ENCODE results near the gene ANKRD27. TPM values are rescaled to one million over a fixed set of nuclear protein-coding genes. Genes with fewer than 3 reads are reported as not detected.
"Not testable (repeated sequence)": the region's sequence is repeated elsewhere in the genome, so short reads cannot be mapped to it uniquely, and the experiment has no call there.

Gene ANKRD27
- total RNA-seq, 1 donor from 2014 or later: 19.6 TPM

GRCh38 chr19:32652331-32652730 lies 22.6 kb downstream of the ANKRD27 start:
- not testable (repeated sequence) for DNase-seq

DNA sequence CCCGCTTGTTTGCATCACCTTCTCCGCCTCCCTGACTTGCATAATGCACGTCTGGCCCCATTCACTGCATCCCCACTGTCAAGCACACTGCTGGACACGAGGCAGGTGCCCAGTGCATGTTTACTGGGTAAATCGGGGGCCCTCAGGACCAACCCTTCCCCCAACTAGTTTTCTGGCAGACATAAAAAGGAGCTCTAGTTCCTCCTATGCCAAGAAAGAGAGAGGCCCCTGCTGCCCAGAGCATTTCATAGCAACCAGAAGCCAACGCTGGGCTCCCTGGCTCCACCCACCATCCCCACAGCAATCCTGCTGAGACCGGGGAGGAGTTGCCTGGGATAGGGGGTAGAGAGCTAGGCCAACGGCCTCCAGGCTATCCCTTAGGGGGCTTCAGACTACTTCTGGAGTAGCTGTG lies 23.2 kb downstream of the ANKRD27 start:
- peak; percentile 64 for DNase-seq

- DNase-seq: no peak
These were observed 24.3 kb downstream of the ANKRD27 start for GRCh38 chr19:32650671-32651070.

- no peak for DNase-seq
These were observed 25.2 kb downstream of the ANKRD27 start for GRCh38 chr19:32649751-32650150.

DNA sequence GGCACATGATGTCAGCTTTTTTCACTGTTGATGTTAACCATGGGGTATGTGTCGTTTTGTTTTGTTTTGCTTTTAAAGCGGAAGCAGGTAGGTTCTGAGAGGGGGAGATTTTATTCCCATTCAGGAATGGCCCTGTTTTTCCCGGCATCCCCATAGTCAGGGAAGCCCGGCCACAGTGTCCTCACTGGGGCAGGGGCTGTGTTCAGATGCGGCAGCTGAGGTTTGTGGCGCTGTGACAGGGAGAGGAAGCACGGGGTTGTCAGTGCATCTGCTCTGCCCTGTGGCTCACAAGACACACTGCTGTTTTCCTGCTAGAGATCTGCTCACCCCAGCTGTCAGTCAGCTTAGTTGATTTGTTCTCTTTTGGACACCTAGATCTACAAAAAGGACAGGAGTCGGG lies 27.6 kb downstream of the ANKRD27 start:
- no peak for DNase-seq

GRCh38 chr19:32646556-32646955 lies 28.4 kb downstream of the ANKRD27 start:
- DNase-seq: no peak

DNA sequence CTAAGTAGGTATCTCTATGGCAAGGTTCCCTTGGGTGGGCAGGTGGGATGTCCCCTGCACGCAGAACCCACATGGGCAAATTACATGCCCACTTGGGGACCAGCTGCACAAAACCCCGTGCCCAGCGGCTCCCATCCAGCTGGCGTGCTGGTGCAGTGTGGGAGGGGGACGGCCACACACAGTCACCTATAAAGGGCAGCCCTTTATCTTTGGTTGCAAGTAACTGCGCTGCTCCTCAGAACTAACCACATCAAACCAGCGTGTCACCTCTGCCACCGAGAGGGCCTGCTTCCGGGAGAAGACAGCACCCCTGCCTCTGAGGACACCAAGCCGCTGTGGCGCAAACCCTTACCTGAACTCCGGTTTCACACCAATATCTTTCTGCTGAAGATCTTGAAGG lies 32.2 kb downstream of the ANKRD27 start:
- no peak for DNase-seq

- no peak for DNase-seq
These were observed 36.4 kb downstream of the ANKRD27 start for GRCh38 chr19:32638625-32639024.

- DNase-seq: no peak
These were observed 37.5 kb downstream of the ANKRD27 start for GRCh38 chr19:32637480-32637879.

DNA sequence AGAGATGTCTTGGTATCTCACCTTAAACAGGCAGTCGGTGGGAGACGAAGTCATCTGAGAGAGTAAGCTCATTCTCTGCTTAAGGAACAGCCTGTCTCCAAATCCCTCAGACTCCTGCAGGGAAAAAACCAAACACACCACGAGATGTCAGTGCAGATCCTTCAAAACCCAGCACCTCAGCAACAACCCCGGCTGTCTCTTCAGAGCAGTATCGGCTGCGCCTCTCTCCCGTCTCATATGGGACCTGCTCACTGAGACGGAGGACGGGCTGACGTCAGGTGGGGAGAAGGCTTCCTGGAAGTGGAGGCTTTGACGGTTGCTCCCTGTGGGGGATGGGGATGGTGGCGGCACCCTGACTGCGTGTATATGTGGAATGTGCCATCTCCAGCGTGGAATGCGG lies 43.6 kb downstream of the ANKRD27 start:
- no peak for DNase-seq

DNA sequence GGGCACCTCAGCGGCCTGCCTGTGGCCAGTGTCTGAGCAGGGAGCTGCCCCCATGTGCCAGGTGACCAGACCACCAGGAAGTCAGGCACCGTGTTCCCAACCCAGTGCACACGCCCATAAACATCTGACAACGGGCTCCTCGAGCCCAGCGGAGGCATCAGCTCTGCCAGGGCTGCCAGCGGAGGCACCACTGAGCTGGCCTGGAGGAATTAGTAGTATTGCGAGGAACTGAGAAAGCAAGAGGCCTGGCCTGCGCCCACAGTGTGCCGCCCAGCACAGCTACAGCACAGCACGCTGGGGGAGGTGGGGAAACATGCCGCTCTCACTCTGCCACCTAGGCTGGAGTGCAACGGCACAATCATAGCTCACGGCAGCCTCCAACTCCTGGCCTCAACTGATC lies 44.6 kb downstream of the ANKRD27 start:
- no peak for DNase-seq

GRCh38 chr19:32627714-32628270 lies 47.2 kb downstream of the ANKRD27 start:
- no peak for DNase-seq

DNA sequence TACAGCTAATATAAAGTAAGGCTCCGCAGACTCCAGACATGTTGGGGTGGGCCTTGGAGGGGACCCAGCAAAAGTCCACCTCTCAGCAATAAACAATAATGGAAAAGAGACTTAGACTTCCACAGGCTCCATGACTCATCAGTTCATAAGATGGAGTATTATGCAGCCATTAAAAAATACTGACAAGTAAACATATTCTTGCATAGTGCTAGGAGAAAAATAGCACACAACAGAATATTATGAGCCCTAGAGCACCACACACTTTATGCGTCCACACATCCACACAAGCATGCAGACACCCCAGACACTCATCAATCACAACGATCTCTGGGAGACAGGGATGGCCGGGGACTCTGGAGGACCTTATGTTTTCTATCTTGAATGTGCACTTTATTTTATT lies 48.0 kb downstream of the ANKRD27 start:
- DNase-seq: no peak

DNA sequence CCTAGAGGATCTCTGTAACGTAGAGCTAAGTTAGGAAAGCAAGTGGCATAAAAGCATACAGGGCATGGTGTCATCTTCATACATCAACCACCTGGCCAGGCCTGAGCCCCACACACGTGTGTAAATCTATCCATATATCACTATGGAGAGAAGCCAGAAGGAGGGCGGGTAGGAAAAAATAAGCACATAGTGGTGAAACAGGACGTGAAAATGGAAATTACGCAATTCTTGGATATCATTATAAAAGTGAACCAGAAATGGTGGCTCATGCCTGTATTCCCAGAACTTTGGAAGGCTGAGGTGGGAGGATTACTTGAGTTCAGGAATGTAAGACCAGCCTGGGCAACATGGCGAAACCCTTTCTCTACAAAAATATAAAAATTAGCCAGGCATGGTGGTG lies 50.6 kb downstream of the ANKRD27 start:
- DNase-seq: no peak

GRCh38 chr19:32622002-32622401 lies 53.0 kb downstream of the ANKRD27 start:
- no peak for DNase-seq

- DNase-seq: no peak
These were observed 55.8 kb downstream of the ANKRD27 start for GRCh38 chr19:32619051-32619685.

DNA sequence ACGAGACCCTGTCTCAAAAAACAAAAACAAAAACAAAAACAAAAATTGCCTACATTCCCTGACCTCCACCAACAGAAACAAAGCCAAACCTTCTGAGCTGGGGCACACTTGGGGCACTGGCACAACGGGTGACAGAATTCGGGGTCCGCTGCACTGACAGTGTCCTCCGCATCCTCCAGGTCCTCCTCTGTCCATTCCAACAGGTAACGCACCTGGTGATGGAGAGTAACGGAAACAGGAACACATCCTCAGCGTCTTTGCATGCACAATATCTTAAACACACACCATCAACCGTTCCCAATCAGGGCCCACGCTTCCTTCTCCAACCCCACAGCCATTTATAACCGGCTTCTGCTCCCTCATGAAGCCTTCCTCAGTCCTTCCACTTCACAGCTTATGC lies 59.4 kb downstream of the ANKRD27 start:
- no peak for DNase-seq

DNA sequence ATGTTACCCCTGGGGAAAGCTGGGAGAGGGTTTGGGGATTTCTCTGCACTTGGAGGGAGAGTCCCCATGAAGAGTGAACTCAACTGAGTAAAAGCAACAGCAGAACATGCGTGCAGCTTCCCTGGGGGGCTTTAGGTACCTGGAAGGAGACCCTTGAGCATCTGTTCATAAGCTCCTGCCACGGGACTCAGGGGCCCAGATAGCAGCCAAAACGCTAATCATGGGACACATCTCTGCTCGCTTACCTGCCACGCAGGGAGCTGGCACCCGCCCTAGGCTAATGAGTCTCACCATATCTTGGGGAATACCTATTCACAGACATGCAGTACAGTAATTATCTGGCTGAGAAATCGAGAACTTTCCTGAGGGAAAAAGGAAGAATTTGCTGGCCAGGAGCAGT lies 60.1 kb downstream of the ANKRD27 start:
- no peak for DNase-seq

- no peak for DNase-seq
These were observed 62.0 kb downstream of the ANKRD27 start for GRCh38 chr19:32613008-32613407.

- no peak for DNase-seq
These were observed 63.8 kb downstream of the ANKRD27 start for GRCh38 chr19:32611161-32611560.

DNA sequence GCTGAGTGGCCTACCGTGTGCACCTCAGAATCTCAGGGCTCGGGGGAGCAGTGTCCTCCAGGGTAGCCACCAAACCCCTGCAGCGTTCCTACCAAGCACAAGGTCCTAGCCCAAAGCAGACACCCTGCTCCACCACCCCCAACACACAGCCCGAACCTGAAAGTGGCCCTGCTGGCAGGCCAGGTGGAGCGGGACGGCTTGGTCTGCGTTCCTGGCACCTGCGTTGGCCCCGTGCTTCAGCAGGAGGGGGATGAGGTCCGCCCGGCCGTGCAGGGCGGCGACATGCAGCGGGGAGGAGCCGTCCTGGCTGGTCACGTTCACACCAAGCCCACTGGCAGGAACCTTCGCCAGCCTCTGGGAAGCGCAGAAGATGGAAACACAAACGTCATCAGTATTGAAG lies 67.5 kb downstream of the ANKRD27 start:
- DNase-seq: no peak

DNA sequence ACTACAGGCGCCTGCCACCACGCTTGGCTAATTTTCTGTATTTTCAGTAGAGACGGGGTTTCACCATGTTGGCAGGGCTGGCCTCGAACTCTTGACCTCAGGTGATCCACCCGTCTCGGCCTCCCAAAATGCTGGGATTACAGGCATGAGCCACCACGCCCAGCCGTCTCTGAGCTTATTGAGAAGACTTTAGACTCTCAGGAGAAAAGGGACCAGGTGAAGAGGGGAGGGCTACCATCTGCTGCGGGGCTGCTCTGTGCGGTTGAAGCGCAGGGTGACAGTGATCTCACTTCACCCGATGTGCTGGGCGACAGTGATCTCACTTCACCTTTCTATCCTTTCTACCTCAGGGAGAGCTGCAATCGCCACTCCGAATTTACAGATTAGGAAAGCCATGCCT lies 68.7 kb downstream of the ANKRD27 start:
- no peak for DNase-seq

- no peak for DNase-seq
These were observed 69.4 kb downstream of the ANKRD27 start for GRCh38 chr19:32605544-32605943.

DNA sequence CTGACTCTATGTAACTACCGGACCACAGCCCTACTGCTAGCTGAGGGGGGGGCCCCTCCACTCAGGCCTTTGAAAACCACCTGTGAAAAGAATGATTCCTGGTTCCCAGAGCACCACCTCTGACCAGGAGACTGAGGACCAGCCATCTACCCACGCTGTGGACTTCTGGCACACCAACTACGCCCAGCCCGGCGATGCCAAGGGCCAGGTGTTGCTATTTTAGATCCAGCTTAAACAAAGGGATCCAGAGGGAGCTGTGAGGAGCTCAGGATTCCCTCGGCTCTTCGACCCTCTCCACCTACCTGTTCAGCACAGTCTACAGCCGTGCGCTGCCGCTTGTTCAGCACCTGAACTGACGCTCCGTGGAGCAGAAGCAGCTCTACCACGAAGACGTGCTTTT lies 71.0 kb downstream of the ANKRD27 start:
- no peak for DNase-seq

DNA sequence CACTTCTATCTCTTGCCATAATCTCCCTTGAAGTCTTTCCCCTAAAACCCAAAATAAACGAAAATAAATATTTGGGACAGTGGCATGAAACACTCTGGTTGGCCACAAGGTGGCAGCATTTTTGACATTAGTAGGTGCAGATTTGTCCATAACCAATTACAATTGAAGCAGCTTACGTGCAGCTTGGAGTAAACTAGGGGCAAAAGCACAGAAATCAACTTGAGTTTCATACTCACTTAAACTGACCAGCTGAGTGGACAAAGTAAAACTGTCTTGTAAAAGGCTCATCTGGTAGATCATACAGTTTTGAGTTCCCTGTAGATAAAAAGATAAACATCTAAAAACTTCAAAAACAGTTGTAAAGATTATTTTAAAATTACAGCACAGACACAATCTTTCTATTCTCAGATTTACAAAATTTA lies 75.2 kb downstream of the ANKRD27 start:
- peak; percentile 75 for DNase-seq

All from tongue (tissue), 2 donors.